DMS 273 treated with DMSO at 0.1 percent for 48 hours (cell line): ENCODE results near the gene SAXO1.

Source experiments
- DNase-seq: peaks from one replicate; lab custom pipeline; 2025; lab: John Stamatoyannopoulos, UW

The SAXO1 gene

DNA sequence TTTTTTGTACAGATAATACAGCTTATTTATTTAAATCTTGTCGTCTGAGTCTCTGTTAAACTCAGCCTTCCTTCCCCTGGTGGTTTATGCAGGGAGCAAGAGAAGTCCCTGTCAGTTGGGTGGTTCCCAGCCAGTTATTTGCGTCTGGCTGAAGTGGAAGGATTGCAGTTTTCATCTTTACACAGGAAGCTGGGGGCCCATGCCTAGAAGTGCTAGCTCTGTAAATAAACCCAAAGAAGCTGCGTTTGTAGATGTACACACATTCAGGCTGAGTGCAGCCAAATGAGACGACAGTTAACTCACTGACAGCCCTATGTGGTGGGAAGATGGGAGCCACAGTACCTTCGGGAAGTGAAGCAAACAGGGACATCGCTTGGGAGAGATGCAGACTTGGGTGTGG, 122.1 kb downstream of the SAXO1 start:
- DNase-seq, result no peak

DNA sequence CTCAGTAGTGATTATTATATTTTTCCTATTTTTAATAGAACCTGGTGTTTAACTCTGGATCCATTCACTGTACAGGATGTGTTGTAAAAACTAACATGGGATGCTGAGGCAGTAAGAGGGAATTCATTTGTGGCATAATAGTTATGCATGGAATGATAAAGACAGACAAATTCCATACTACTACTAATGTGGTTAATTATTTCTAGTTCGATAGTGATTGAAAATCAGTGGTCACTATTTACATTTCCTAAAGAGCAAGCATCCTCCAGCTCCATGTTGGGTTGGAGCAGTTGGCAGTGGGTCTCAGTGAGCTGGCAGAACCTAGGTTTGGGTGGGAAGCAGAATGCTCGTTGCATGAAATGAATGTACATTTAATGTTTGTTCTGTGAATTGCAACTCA, 122.6 kb downstream of the SAXO1 start:
- DNase-seq, result no peak

DNA sequence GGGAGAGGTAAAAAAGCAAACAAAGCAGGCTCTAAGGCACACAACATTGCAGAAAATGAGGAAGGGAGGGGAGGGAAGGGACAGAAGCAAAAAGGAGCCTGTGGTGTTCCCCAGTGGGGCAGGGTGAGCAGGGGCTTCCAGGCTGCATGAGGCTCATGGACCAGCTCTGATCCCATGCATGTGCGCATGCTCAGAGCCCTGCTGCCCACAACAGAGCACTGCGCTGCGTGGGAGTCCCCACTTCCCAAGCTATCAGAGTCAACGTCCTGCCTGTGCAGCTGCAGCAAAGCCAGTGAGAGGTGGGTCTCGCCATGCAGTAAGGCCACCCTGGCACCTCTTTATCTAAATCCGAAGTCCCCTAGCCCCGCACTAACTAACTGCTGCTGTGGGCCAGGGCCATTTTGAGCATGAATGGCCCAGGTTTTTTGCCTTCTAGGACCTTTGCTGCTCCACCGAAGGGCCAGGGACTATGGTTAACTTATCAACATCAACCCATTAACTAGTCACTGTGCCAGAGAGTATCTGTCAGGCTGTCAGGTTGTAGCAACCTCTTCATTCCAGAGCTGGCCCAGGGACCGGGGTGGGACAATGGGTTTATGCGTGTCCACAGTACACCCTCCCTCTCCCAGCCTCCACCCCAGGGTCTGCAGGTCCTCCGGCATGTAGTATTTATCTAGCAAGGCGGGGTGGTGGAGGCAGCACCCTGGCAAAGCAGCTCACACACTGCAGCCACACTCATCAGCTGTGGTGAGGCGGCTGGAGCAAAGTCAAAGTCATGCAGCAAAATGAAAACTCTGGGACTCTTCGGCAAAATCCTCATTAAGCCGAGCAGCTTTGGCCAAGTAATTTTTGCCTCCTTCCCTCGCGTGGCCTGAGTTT, 123.6 kb downstream of the SAXO1 start:
- no peak for DNase-seq

DNA sequence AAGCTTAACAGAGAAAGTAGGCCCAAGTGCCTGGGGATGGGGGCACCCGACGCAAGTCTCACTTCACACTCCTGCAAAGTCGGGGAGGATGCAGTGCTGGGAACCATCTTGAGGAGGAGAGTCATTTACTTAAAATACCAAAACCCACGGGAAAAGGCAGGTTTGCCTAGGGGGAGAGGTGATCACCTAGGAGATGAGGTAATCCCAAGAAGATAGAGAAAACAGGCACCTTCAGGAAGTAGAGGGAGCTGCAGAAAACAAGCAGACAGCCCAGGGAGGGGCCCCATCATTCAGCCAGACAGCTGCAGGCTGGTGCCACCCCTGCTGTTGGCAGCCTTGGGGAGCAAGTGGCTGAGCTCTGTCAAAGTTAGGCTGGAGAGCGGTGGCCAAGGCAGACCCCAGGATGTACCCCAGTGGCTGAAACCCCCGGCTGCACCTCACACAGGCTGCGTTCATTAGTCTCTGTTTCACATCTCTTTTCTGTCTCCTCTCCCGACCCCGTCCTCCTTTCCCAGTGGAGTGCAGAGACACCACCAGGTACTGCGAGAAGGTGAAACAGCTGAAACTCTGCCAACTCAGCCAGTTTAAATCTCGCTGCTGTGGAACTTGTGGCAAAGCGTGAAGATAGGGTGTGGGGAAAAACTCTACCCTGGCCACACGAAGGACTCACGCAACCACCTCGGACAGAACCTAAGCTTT, 124.9 kb downstream of the SAXO1 start:
- no peak for DNase-seq

DNA sequence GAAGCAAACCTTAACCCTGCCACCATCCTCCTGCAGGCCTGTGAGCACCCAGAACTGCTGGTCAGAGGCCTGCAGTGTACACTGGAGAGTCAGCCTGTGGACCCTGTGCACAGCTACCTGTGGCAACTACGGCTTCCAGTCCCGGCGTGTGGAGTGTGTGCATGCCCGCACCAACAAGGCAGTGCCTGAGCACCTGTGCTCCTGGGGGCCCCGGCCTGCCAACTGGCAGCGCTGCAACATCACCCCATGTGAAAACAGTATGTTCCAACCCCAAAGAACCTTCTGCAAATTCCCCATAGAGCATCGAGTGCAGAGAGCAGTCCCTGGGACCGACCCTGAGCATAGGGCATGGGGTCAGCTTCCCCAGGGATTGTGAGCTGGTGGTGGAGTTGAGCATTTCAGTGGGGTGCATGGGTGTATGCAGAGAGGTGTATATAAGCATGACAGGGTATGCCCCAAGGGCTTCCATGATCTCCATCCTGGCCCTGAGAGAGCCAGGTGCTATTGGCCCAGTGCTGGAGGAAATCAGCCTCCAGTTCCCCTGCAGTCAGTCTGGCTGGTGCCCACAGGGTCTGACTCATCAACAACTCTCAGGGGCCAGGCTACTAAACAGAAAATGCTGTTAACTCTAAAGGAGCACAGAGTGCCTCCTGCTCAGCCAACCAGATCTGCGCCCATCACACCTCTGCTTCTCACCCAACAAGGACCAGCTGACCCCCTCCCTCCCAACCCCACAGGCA, 126.2 kb downstream of the SAXO1 start:
- DNase-seq, result no peak

DNA sequence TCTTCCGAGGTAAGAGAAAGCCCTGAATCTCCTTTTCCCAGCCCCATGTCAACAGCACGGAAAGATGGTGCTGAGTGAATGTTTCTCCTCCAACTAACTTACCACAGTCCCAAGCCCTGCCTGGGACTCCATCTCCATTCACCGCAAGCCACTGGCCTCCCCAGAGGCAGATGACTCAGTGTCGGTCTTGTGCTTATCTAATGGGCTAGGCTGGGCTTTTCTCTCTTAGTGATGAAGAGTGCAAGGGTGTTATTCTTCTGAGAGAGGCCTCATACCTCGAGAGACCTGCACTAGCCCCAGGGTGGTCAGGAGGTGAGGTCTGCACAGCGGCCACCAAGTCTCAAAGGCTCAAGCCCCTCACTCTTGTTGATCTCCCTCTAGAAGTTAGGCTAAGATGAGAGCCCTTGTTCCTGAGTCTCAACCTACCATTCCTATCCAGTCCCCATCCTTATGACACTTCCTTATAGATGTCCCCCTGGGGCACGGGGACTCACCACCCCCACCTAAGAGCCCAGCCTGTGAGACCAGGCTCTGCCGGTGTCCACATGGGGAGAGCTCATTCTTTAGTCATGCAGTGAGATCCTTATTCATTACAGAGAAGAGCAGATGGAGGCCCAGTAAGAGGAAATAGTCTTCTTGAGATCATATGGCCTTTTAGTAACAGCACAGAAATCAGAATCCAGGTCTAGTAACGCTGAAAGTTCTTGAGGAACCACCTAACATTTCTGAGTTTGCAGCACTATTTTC, 127.0 kb downstream of the SAXO1 start:
- no peak for DNase-seq

DNA sequence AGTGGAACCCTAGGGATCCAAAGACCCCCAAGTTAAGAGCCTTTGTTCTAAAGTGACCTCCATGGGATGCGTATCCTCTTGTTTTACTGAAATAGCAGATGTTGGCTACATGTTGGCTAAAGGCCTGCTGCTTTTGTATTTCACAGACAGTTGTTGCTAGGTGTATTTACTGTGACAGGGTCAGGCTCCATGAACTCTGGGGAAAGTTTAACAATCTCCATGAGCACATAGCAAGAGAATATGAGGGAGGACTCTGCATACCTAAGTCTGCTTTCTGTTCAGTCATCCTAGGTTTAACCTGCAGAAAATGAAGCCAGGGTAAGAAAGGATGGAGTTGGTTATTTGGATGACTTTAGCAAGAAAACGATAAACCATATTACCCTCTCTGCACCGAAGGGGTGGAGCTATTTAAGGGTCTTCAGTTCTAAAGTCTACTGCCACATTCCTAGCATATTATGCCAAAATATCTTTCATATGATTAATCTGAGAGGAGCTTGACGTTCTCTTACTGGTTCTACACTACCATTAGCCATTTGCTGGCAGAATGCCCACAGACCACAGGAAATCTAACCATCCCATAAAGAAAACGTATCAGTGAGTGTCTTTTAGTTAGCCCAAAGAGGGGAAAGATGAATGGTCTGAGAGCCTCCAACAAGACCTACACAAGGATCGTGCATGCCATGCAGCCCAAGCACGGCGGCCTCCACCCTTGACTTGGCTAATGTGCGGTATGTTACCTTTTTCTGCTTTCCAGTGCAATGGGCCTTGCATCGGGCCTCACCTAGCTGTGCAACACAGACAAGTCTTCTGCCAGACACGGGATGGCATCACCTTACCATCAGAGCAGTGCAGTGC, 127.8 kb downstream of the SAXO1 start:
- no peak for DNase-seq

DNA sequence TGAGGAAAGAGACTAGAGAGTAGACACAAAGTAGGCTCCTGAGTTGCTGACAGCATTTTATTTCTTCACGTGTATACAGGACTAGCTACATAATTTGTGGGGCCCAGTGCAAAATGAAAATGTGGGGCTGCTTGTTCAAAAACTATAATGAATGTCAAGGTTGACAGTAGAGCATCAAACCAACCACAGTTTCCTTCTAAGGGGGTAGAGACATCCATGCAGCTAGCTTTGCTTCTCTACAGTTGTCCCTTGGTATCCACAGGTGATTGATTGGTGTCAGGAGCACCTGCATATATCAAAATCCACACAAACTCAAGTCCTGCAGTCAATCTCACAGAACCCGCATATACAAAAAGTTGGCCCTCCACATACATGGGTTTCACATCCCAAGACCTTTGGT, 129.6 kb downstream of the SAXO1 start:
- DNase-seq, result no peak

DNA sequence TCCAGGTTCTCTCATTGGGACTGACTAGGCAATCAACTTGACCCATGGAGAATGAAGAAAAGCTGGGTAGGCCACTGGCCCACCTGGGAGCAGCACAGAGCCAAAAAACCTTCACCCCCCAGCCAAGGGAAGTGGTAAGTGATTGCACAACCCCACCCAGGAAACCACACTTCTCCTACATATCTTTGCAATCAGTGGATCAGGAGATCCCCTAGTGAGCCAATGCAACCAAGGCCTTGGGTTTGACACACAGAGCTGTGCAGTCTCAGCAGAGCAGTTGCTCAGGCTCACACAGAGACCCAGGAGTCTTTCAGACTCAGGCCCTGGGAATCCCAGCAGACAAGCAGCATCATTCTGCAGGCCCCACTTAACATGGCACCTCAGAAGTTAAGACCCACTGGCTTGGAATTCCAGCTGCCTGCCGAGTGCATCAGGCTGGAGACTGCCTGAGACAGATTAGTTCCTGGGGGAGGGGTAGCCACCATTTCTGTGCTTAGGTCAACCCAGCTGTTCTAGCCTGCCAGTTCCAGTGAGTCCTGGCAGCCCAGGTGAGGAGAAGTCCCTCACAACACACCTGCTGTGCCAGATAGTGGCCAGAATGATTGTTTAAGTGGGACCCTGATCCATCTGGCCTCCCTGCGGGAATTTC, 136.4 kb downstream of the SAXO1 start:
- no peak for DNase-seq

DNA sequence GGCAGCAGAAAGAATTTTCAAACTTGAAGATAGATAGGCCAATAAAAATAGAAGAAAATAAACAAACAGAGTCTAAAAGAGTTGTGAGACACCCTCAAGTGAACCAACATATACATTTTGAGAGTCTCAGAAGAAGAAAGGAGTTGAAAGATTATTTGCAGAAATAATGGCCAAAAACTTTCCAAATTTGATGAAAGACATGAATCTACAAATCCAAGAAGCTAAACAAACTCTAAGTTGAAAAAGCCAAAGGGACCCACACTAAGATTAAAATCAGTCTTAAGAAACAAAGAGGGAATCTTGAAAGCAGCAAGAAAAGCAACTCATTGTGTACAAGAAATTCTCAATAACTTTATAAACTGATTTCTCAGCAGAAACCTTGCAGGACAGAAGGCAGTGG, 137.0 kb downstream of the SAXO1 start:
- DNase-seq, result no peak

DNA sequence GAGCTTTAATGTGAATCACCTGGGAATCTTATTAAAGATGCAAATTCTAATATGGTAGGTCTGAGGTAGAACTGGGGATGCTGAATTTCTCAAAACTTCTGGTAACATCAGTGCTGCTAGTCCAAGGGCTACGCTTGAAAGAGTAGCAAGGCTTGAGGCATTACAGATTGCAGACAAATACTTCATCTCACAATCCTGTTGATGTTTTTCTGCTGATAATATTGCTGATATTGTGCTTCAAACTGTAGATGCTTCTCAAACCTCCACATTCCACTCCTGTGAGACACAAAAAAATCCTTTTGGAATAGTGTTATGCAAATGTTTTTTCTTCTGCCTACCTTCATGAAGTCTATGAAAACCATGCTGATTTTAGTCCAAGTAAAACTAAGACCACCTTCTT, 139.5 kb downstream of the SAXO1 start:
- DNase-seq, result no peak

DNA sequence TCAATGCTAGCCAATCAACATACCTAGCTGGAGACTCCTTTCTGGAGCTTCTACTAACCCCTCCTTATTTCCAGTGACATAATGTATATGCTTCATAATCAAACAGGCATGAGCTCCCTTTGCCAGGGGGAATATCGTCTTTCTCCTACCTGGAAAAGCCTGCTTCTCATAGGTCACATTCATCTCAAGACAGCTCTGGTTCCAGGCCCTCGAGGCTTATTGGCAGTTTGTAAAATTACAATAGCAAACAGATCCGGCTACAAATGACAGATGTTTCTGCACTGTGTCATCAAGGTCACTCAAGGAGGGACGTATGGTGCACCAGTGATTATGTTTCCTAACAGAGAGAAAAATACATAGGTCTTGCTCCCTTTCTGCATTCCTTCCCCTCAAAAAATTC, 140.0 kb downstream of the SAXO1 start:
- no peak for DNase-seq

DNA sequence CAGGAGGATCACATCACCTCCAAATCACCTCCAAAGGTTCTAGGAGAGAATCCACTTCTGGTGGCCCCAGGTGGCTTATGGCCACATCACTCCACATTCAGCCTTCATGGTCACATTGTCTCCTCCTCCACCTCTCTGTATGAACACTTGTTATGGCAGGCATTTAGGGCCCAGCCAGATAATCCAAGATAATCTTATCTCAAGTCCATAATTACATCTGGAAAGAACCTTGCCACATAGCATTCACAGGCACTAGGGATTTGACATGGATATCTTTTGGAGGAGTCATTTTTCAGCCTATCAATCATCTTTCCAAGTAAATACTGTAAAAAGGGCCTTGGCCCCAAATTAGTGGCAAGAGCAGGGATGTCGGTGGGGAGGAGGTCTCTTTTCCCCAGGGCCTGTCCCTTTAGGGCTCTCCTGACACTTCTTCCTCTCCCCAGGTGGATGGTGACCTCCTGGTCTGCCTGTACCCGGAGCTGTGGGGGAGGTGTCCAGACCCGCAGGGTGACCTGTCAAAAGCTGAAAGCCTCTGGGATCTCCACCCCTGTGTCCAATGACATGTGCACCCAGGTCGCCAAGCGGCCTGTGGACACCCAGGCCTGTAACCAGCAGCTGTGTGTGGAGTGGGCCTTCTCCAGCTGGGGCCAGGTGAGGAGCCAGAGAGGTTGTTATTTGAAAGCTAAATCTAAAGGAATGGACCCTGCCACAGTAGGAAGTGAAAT, 140.9 kb downstream of the SAXO1 start:
- DNase-seq, result no peak

DNA sequence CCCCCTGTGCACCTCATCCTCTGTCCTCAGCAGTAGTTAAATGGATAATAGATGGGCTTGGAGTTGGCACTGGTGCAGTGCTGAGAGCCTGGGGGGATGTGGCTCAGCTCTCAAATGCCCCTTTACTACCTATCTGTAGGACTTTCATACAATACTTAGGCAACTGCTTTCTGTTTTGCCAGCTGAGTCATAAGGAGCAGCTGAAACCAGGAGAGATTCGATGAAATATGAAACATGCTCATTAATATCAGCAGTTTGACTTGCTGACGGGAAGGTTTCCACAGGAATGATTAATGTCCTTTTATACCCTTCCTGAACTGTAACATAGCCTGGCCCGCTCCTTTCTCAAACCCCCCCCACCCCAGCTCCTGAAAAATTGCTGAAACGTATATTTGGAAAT, 142.6 kb downstream of the SAXO1 start:
- no peak for DNase-seq

DNA sequence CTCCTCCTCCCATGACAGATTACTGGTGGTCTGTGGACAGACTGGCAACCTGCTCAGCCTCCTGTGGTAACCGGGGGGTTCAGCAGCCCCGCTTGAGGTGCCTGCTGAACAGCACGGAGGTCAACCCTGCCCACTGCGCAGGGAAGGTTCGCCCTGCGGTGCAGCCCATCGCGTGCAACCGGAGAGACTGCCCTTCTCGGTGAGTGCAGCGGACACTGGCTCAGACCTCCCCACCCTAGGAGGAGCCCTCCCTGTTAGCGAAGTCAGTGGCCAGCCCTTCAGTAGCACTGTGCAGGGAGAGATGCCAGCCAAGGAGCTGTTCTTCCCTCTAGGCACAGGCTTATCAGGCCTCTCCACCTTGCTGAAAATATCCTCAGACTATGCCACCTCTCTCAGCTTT, 143.5 kb downstream of the SAXO1 start:
- no peak for DNase-seq

DNA sequence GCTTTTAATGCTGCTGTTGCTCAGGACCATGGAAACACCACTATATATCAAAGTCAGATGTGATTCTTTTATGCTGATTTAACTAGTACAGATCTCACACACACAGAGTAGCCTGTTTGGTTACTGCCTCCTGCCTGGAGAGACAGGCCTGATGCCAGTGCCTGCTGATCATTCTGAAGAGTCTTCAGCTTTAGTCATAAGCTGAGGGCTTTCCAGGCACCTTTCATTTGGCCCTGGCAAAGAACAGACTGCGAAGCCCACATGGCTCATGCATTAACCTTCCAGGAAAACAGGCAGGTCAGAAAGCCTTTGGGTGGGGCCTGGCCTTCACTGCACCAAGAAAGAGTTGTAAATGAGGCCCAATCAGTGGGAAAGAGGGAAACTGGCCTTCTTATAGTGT, 144.7 kb downstream of the SAXO1 start:
- DNase-seq, result no peak

DNA sequence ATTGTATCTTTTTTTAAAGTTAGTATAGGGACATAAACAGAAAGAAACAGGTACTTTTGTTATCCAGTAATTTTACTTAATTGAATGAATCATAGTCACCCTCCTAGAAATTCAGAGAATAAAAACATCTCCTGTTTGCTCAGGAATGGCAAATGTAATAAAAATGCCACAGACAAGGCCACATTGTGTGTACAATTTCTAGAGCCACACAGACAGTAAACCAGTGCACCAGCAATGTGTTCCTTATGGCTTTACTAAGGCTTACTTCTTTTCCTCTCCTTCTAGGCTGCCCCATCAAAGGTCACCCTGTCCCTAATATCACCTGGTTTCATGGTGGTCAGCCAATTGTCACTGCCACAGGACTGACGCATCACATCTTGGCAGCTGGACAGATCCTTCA, 145.5 kb downstream of the SAXO1 start:
- no peak for DNase-seq

DNA sequence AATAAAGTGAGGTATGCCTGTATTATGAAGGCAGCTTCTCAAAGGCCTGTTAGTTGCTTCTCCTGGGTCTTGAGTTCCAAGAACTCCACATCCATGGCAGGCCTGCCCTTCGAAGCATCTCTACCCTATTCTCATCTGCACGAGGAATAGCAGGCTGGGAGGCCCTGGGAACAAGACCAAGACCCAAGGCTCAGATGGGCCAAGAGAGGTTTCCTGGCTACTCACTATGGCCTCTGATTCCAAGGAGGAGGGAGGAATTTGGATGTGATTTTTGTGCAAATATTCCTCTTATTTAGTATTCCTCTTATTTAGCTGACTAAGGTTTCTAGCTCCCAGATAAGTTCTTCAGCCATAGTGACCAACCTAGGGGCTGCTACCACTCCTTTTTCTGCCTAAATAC, 151.3 kb downstream of the SAXO1 start:
- DNase-seq, result no peak

DNA sequence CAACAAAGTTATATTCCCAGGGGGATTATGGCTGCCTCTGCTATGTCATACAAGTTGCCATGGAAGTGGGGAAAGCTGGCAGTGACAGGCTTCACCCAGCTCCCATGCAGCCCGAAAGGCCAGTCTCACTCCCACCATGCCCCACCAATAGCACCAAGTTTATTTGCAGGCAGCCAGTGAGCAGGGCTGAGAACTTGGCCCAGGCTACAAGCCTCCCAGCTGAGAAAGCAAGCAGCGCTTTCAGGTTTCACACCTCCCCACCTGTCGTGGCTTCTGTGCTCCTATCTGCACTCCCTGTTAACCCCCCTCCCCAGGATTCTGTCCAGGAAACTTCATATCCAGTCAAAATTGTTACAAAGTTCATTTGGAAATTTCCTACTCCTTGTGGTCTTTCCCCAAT, 155.0 kb downstream of the SAXO1 start:
- DNase-seq, result no peak
